NCI-H2029 (cell line): ENCODE data around the gene SMYD3.
"Not testable (repeated sequence)": the region's sequence is repeated elsewhere in the genome, so short reads cannot be mapped to it uniquely, and the experiment has no call there.

Source experiments
- DNase-seq: peaks from one replicate; lab custom pipeline; 2025; lab: John Stamatoyannopoulos, UW

Gene SMYD3

DNA sequence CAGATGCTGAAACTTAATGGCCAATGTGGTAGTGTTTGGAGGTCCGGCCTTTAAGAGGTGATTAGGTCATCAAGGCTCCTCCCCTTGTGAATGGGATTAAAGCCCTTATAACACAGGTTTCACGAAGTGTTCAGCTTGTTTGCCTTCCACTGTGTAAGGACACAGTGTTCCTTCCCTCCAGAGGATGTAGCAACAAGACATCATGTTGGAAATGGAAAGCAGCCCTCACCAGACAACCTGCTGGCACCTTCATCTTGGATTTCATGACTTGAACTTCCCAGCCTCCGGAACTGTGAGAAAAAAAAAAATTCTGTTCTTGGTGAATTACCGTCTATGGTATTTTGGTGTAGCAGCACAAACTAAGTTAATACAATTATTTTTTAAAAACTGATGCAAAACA is 738.5 kb downstream of the SMYD3 start:
- DNase-seq = no peak

DNA sequence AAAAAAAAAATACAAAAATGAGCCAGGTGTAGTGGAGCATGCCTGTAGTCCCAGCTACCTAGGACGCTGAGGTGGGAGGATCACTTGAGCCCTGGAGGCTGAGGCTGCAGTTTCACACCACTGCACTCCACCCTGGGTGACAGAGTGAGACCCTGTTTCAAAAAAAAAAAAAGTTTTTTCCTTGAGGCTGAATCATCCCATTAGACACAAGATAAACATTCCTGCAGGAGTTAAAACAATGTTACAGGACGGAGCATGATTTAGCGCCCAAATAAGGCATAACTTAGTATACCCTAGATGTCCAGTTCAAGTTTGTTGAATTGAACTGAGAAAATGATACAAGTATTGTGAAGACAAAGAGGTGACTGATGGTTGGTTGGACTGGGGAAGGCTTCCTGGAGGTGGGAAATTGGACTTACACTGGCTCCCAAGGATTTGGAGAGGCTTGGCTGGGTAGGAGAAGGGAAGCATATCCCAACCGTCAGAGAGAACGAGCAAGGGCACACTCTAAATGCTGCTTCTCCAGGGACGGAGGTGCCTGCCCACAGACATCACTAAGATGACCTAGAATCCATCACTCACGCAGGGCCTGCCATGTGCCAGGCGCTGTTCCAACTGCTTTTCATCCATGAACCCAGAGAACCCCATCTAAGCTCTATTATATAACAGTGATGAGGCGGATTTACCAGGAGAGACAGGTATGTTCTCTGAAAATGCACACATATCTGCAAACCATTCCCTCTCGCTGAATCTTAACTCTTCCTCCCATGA is 741.7 kb downstream of the SMYD3 start:
- no peak for DNase-seq

DNA sequence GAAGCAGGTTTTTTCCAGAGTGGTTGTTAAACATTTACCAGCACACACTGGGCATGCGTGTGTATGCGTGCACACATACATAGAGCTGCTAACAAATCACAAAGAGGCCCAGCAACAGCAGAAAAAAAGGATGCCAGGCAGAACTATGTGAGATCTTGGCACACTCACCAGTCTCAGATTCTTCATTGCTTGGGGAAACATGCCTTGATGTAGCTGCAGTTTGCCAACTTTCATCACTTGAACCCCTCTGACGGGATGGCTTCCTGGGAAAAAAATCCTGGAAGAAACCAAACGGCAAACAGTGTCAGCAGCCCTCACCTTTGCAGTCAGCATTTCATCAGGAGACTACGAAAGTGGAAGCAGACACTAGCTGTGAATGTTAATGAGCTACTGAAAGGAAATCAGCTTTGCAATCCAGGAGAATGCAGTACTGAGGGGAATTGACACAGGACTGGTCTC is 743.2 kb downstream of the SMYD3 start:
- no peak for DNase-seq

DNA sequence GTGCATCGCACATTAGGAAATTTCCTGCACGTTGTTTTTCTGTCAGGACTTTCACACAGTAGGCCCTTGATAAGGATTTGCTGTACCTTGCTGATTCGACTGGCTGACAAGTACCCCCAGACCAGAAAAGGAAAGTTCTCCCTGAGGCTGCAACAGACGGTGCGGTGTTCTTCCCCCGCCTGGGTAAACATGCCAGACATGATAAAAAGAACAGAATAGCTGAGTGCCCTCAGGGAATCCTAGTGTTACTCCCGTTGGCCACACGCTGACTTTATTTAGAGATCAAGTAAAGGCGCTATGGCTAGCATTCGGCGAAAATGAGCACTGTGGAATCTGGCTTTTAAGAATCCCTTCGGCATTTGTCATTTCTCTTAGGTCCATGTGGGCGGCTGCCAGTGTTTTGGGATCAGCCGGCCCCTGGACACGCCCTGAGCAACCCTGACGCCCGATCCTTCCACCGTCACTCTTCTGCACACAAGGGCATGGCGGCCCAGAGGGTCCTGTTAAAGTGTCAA is 744.6 kb downstream of the SMYD3 start:
- DNase-seq = no peak

DNA sequence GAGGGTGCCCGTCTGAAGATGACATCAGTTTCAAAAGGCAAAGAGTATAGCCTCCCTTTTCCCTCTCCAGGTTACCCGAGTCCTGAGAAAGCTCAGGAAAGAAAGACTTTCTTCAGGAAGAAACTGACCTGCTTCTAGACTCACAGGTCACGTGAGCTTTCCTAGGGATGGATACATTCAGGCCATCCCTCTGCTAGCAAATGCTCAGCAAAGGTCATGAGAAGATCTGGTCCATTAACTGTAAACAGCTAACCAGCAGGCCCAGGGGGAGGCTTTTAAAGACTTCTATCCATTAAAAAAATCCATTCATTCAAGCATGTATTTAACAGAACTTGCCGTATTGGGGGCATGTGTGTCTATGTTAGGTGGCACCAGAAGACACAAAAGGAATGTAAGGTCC is 746.8 kb downstream of the SMYD3 start:
- no peak for DNase-seq

DNA sequence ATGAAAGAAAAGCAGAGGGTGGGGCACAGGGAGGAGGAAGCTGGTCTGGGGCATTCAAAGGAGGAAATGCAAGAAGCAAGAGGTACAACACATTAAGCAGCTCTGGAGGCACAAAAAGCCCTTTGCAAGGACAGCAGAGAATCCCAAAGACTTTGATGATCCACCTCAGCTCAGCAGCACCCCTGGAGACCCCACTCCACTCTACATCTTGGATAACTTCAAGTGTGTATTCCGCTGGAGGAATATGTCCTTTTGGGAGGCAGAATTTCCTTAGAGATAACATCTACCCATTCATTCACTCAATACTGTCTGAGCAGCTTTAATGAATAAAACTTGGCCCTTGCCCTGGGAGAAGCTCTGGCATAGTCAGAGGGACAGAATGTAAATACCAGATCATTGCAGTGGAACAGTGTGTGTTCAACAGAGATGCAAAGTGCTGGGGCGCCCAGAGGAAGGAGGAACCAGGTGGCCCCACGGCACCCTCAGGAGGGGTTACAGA is 752.6 kb downstream of the SMYD3 start:
- DNase-seq = no peak

DNA sequence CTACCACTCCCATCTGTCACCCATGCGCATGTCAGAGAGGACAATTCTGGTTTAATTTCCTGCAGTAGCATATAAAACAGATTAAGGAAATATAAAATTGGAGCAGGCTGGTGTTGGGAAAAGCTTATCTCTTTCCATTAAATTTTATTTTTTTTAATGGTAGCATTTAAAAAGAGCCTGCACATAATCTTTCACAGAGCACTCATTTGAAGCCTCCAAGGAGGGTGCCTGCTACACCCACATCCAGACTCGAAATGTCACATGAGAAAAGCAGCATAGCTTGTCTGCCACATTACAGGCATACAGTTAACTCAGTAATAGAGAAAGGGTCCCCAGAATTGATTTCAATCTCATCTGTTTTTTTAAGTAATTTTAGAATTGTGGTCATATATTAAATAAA is 753.3 kb downstream of the SMYD3 start:
- DNase-seq = no peak

DNA sequence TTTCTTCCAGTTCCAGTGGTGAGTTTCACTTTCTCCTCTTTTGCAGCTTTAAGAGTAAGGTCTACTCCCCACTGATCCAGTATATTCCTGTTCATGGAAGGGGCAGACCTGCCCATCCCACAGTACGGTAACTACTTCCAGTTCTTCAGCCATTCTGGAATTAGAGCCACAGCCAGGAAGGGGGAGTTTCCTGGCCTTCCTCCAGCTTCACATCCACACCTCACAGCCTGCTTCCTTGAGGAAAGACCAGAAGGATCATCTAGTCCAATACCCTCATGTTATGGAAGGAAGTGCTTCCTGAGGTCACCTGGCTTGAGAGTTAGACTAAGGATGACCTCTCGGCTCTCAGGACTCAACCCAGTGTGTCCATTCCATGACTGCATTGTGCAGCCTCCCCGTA is 754.5 kb downstream of the SMYD3 start:
- no peak for DNase-seq

DNA sequence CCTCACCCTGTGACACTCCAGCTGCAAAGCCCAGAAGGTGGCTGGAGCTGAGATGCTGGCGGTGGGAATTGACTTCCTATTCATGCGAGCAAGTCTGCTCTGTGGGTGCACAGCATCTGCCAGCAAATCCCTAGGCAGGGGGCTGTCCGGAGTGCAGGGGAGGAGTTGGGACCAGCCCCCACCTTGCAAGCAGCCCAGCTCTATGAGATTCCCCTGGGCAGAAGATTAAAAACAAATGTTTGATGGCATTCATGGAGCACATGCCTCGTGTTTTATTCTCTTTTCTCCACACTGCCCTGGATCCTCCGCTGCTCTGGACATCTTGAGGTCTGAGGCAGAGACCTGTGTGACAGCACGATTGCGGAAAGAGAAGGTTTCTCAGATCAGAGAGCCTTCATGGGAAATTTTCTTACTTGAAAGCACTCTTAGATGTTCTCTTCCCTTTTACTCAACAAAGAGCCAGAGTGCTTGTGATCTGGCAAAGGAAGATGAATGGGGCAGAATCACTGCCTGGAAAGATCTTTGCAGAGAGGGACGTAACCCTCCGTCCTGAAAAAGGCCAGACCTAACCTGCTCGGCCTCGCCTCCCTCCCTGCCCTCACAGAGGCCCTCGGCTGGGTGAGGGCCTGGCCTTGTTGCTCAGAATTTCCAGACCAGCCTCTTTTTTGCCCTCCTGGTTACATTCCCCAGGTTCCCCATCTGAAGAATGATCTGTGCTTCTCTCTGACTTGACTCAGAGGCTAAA is 755.2 kb downstream of the SMYD3 start:
- DNase-seq = no peak

DNA sequence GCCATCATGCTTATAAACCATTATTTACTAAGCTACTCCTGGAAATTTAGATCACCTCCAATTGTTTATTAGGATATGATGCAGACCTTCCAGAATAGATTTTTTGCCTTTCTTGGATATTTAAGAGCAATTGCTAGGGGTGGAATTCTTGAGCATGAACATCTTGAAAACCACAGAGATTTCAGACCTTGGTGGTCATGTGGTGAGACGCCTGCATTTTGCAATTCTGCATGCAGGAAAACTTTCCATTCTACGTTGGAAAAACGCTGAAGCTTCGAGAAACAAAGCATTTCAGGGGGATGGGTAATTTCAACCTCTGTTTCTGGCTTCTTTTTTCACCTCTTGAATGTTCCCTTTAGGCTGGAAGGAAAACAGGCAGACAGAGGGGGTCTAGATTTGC is 756.0 kb downstream of the SMYD3 start:
- DNase-seq = no peak

DNA sequence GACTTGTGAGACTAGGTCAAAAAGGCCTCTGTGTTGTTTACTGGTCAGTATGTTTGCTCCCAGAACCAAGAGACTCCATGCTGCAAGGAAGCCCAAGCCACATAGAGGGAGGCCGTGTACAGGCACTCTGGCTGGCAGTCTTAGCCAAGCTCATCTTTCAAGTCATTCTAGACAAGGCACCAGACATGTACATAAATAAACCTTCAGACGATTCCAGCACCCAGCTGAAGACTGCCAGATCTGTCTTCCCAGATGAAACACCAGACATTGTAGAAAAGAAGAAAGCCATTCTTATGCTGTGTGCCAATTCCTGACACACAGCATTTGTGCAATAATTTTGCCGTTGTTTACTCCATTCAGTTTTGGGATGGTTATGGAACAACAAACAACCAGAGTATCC is 756.8 kb downstream of the SMYD3 start:
- DNase-seq = no peak

DNA sequence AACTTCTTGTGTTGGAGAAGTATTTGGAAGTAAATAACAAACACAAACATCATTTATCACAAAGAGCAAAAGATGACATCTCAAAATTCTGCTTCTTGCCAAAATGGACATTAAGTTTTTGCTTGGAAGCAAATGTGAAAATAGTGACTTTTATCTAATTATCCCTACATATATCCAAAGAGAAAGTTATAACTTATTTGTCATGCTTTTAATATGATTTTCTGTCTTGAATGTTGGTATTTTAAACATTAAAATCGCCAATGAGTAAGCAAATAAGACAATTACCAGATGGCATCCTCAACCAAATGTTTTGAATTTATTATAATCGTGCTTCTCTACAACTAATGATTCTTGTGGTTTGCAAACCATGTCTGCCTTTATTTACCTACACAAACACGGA is 758.0 kb downstream of the SMYD3 start:
- no peak for DNase-seq

DNA sequence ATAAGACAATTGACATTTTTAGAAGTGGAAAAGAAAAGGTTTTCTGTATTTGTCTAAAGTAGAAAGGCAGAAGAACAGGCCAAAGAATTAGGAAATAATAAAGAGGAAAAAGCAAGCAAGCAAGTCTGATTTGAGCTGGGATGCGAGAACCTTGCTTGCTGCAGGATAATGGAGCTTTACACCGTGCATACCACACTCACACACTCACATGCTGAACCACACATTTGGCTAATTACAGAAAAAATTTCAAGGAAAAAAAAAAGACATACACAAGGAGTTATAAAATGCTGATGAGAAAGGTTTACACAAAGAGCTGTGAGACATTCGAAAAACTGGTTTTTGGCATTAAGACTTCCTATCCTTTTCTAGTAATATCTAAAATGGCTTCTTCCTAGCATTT is 758.4 kb downstream of the SMYD3 start:
- DNase-seq = no peak

DNA sequence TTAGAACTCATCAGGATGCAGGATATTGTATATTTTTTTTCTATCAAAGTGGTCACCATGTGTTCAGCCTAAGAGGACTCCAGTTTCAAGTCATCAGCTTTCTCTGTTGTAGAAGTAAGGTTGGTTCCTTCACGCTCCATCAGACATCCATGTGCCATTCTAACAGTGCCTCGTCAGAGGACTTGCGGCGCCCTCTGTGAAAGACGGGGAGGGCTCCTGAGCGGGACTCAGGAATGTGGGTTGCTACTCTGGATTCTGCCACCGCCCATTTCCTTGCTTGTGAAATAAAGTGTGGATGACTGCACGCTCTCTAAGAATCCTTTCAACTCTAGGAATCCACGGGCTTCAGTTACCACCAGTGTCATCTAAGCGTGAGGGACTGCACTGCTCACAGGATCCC is 758.8 kb downstream of the SMYD3 start:
- no peak for DNase-seq

DNA sequence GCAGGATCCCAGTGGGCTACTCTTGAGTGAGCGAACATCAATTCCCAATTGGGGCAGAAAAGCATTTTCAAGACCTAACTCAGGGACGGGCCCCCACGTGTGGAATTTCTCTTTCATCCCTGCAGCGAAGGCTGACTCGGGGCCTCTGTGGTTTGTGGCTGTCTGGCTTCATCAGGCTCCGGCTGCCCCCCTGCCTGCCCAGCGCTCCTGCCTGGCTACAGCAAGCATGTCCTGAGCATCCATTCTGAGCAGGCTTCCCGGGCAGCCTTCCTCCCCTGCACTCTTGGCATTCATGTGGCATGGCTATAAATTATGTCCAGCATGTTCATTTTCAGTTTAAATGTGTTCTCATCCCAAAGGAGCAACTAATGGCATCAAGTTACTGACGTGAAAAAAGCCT is 764.2 kb downstream of the SMYD3 start:
- no peak for DNase-seq

DNA sequence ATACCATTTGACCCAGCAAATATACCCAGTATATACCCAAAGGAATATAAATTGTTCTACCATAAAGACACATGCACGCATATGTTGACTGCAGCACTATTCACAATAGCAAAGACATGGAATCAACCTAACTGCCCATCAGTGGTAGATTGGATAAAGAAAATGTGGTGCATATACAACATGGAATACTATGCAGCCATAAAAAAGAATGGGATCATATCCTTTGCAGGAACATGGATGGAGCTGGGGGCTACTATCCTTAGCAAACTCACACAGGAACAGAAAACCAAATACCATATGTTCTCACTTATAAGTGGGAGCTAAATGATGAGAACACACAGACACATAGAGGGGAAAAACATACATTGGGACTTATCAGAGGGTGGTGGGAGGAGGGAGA is 766.7 kb downstream of the SMYD3 start:
- DNase-seq = not testable (repeated sequence)

DNA sequence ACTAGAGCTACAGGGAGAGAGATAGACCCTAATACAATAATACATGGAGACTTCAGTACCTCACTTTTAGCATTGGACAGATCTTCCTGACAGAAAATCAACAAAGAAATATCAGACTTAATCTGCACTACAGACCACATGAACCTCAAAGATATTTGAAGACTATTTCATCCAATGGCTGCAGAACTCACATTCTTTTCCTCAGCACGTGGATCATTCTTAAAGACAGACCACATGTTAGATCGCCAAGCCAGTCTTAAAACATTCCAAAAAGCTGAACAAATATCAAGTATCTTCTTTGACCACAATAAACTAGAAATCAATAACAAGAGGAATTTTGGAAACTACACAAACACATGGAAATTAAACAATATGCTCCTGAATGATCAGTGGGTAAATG is 776.3 kb downstream of the SMYD3 start:
- no peak for DNase-seq

DNA sequence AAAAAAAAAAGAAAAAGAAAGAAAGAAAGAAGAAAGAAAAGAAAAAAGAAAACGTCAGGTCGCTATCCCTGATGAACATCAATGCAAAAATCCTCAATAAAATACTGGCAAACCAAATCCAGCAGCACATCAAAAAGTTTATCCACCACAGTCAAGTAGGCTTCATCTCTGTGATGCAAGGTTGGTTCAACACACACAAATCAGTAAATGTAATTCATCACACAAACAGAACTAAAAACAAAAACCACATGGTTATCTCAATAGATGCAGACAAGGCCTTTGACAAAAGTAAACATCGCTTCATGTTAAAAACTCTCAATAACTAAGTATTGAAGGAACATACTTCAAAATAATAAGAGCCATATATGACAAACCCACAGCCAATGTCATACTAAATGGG is 779.0 kb downstream of the SMYD3 start:
- DNase-seq = not testable (repeated sequence)

DNA sequence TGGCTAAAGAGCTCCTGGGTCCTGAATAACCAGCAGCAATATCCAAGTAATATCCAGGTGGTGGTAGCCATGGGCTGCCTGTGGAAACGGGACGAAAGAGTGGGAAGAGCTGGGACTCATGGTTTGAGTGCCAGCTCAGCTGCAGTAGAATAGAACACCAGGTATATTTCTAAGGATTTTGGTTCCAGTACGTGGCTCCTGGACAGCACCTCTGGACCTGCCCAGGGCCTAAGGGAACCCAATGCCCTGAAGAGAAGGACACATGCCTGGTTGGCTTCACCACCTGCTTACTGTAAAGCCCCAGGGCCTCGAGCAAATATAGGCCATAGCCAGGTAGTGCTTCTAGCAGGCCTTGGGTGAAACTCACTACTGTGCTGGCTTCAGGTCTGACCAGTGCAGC is 785.6 kb downstream of the SMYD3 start:
- DNase-seq = no peak

DNA sequence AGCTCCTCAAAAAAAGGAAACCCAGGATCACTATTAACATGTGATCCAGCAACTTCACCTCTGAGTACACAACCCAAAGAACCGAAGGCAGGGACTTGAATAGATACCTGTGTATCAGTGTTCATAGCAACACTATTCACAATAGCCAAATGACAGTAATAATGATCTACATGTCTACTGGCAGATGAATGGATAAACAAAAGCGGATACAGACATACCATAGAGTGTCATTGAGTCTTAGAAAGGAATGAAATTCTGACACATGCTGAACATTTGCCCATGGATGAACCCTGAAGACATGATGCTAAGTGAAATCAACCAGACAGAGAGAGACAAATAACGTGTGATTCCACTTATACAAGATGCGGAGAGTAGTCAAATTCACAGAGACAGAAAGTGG is 788.1 kb downstream of the SMYD3 start:
- DNase-seq = no peak

DNA sequence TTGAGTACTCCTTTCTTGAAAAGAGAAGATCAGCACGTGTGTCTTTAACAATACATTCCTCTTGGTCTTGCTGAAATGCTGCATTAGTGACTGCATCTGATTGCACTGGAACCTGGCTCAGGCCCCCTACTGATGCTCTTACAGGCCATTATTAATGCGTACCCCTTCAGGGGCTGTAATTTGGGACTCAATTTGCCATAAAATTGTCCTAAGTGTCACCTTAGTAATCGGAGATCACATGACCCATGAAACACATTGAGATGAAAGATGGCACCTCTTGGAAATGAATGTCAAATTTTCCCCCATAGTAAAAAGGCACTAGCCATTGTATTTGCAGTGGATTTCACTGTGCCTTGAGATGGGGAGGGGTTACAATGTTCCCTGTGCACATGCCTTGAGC is 789.0 kb downstream of the SMYD3 start:
- no peak for DNase-seq

DNA sequence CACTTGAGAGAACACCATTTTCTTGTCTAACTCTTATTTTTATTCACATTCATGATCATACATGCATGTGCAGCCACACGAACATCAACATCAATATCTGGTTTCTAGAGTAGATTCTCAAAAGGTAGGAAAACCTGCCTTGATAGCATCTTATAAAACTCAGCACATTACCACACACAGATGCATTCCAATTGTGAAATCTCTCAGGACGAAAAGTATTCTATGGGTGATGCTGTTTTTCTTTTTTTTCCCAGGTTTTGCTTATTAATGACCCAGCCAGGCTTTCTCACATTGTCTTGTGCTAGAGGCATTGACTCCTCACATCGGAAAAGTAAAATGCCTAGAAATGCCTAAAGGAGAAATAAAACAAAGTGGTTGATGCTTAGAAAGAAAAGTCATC is 789.5 kb downstream of the SMYD3 start:
- no peak for DNase-seq

DNA sequence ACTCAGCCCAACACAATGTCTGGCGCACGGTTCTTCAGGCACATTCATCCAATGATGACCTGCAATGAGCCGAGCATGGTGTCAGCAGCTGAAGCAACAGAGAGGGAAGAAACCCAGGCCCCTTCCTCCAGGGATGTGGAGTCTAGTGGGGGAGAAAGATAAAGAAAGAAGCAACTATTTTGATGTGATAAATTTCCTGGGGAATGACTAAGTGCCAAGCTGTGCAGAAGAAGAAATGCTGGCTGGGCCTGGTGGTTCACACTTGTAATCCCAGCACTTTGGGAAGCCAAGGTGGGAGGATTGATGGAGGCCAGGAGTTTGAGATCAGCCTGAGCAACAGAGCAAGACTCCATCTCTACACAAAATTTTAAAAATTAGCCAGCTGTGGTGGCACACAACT is 790.5 kb downstream of the SMYD3 start:
- no peak for DNase-seq
